HG02981 (cell line): ENCODE data around the gene SAP30BP.

Source experiments
- ATAC-seq: cut with Tn5 transposase; IDR thresholded peaks from one replicate; pipeline ENCODE4 v1.9.1; 2021; ENCODE audit warnings: mild to moderate bottlenecking, moderate library complexity; ENCODE audit not compliant: unreplicated experiment

Gene SAP30BP

DNA sequence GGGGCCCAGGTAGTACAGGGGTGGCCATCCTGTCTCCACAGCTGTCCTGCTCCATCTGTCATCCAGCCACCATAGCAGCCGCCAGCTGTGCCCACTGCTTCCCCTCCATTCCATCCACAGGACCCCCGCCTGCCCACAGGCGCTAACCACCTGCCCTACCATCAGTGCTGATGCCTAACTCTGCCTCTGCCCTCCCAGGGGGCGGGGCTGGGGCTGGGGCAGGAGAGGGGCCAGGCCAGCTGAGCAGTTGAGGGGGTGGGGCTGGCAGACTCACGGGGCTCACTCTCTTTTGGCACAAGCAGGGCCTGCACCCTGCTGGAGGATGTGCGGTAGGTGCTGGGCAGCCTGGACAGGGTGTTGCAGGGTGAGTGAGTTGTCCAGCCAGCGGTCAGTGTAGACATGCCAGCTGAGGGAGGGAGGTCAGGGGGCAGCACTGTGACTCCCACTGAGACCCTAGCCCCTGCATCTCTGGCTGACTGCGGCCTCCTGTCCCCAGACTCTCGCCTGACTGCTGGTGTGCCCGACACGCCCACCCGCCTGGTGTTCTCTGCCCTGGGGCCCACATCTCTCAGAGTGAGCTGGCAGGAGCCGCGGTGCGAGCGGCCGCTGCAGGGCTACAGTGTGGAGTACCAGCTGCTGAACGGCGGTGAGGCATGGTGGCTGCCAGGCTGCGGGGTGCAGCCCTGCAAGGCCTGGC is 88.2 kb downstream of the SAP30BP start:
- ATAC-seq: no peak

DNA sequence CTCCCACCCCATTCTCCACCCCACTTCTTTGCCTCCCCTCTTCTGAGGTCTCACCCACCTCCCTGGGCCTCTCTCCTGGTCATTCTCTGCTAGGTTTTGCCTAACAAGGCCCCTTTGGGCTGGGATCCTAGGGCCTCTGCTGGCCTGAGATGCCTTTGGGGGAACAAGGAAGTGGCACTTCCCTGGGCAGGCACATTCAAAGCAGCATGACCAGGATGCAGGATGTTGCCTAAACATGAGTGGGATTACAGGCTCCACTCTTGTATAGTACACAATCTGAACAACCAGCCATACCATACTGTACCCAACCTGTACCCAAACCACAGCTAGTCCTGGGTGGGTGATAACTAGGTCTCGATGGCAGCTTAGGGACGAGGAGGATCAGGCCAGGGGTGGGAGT is 88.9 kb downstream of the SAP30BP start:
- ATAC-seq: no peak

DNA sequence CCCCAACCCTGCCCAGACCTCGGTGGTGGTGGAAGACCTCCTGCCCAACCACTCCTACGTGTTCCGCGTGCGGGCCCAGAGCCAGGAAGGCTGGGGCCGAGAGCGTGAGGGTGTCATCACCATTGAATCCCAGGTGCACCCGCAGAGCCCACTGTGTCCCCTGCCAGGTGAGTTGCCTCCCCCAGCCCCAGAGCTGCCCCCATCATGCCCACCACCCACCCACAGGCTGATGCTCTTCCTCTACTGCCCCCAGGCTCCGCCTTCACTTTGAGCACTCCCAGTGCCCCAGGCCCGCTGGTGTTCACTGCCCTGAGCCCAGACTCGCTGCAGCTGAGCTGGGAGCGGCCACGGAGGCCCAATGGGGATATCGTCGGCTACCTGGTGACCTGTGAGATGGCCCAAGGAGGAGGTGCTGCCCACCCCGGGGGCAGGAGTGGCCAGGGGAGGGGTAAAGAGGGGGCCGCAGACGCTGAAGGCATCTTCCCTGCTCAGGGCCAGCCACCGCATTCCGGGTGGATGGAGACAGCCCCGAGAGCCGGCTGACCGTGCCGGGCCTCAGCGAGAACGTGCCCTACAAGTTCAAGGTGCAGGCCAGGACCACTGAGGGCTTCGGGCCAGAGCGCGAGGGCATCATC is 89.4 kb downstream of the SAP30BP start:
- no peak for ATAC-seq

DNA sequence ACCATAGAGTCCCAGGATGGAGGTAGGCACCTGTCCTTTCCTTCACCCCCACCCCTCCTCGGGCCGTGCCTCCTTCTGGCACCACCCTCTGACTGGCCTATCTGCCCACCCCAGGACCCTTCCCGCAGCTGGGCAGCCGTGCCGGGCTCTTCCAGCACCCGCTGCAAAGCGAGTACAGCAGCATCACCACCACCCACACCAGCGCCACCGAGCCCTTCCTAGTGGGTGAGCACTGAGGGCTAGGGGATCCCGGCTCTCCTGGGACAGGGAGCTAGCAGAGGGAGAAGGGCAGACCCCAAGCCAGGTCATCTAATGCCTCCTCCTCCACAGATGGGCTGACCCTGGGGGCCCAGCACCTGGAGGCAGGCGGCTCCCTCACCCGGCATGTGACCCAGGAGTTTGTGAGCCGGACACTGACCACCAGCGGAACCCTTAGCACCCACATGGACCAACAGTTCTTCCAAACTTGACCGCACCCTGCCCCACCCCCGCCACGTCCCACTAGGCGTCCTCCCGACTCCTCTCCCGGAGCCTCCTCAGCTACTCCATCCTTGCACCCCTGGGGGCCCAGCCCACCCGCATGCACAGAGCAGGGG is 90.0 kb downstream of the SAP30BP start:
- ATAC-seq: no peak
